HEK293T (cell line): Measurements from ENCODE around the gene GALNT18.

Experiments used
- CTCF ChIA-PET: fragments of 350-600 bp; formaldehyde crosslinking; extraction: SDS; loops from one replicate; lab custom pipeline; 2021; ENCODE audit warnings: antibody characterized with exemption, inconsistent platforms; lab: Yijun Ruan, JAX
- POLR2A ChIA-PET: fragments of 350-600 bp; formaldehyde crosslinking; extraction: SDS; loops from one replicate; lab custom pipeline; 2020; ENCODE audit warnings: antibody characterized with exemption, inconsistent platforms; lab: Yijun Ruan, JAX
- DNase-seq: peaks from one replicate; pipeline ENCODE4 v3.0.0; 2012; ENCODE audit warnings: mixed read lengths; ENCODE audit errors: extremely low spot score
- ARNT ChIP-seq: fragments of 450-650 bp; IDR thresholded peaks from 2 replicates; pipeline ENCODE4 v1.6.1; 2017; ENCODE audit warnings: mild to moderate bottlenecking
- BHLHE40 ChIP-seq: fragments of 450-650 bp; IDR thresholded peaks from 2 replicates; pipeline ENCODE4 v1.6.1; 2016; ENCODE audit warnings: mild to moderate bottlenecking, moderate library complexity, borderline replicate concordance
- CTBP1 ChIP-seq: fragments of 450-650 bp; IDR thresholded peaks from 2 replicates; pipeline ENCODE4 v1.6.1; 2016; ENCODE audit warnings: borderline replicate concordance
- ELF4 ChIP-seq: fragments of 450-650 bp; IDR thresholded peaks from 2 replicates; pipeline ENCODE4 v1.6.1; 2017; ENCODE audit warnings: antibody characterized with exemption
- FOXA1 ChIP-seq: fragments of 450-650 bp; IDR thresholded peaks from 2 replicates; pipeline ENCODE4 v1.6.1; 2016; ENCODE audit warnings: mild to moderate bottlenecking
- FOXK2 ChIP-seq: fragments of 450-650 bp; IDR thresholded peaks from 2 replicates; pipeline ENCODE4 v1.6.1; 2016; ENCODE audit warnings: mild to moderate bottlenecking
- FOXM1 ChIP-seq: fragments of 450-650 bp; IDR thresholded peaks from 2 replicates; pipeline ENCODE4 v1.6.1; 2017; ENCODE audit warnings: mild to moderate bottlenecking, borderline replicate concordance
- HDGF ChIP-seq: fragments of 450-650 bp; IDR thresholded peaks from 2 replicates; pipeline ENCODE4 v1.6.1; 2017; ENCODE audit warnings: antibody characterized with exemption, borderline replicate concordance
- L3MBTL2 ChIP-seq: fragments of 450-650 bp; conservative IDR thresholded peaks from 2 replicates; pipeline ENCODE4 v1.6.1; 2016; ENCODE audit warnings: mild to moderate bottlenecking
- LEF1 ChIP-seq: fragments of 450-650 bp; IDR thresholded peaks from 2 replicates; pipeline ENCODE4 v1.6.1; 2017; ENCODE audit warnings: mild to moderate bottlenecking, borderline replicate concordance
- NFRKB ChIP-seq: fragments of 450-650 bp; IDR thresholded peaks from 2 replicates; pipeline ENCODE4 v1.6.1; 2016; ENCODE audit warnings: mild to moderate bottlenecking, moderate library complexity
- PKNOX1 ChIP-seq: fragments of 450-650 bp; IDR thresholded peaks from 2 replicates; pipeline ENCODE4 v1.6.1; 2016
- SP1 ChIP-seq: fragments of 450-650 bp; IDR thresholded peaks from 2 replicates; pipeline ENCODE4 v1.6.1; 2017
- SUZ12 ChIP-seq: fragments of 450-650 bp; IDR thresholded peaks from 2 replicates; pipeline ENCODE4 v1.6.1; 2016; ENCODE audit warnings: mild to moderate bottlenecking
- TARDBP ChIP-seq: fragments of 450-650 bp; IDR thresholded peaks from 2 replicates; pipeline ENCODE4 v1.6.1; 2016
- ZNF384 ChIP-seq: fragments of 450-650 bp; IDR thresholded peaks from 2 replicates; pipeline ENCODE4 v1.6.1; 2016

Gene GALNT18

DNA sequence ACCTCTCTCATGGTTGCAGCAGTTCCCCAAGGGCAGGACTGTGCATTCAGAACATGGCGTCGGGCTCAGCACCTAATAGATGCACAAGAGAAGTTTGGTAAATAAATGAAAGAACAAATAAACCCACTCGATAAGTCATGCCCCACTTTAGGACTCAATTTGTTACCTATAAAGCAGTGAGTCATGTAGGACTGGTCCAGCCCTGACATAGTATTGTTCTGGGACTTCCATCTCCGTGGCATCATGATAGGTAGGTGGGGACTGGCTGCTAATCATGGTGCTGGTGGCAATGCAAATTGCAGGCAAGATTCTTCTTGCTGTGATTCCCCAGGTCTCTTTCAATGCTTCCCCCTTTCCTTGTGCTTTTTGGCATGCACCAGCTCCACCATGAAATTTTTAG, 150.6 kb downstream of the GALNT18 start:
- no peak for DNase-seq
- TF ChIP-seq NFRKB = no peak
- no peak for TF ChIP-seq FOXK2
- no peak for TF ChIP-seq L3MBTL2
- ChIA-PET POLR2A (no interaction called here), CTCF (no interaction called here)

GRCh38 chr11:11468954-11469353, 152.9 kb downstream of the GALNT18 start:
- ChIA-PET POLR2A (no interaction called here), CTCF (no interaction called here)
- TF ChIP-seq FOXA1 (no peak), ELF4 (no peak), FOXM1 (no peak), LEF1 (no peak), ZNF384 (no peak), TARDBP (no peak), PKNOX1 (no peak), NFRKB (no peak), SP1 (no peak), HDGF (no peak), SUZ12 (no peak), FOXK2 (no peak), L3MBTL2 (no peak), ARNT (no peak), CTBP1 (no peak), BHLHE40 (no peak)
- no peak for DNase-seq

- TF ChIP-seq BHLHE40 (no peak), TARDBP (no peak), FOXA1 (no peak), ELF4 (no peak), L3MBTL2 (no peak), NFRKB (no peak), CTBP1 (no peak), LEF1 (no peak), PKNOX1 (no peak), HDGF (no peak), SP1 (no peak), SUZ12 (no peak), ZNF384 (no peak), FOXM1 (no peak)
- CTCF ChIA-PET = no interaction called here
- DNase-seq = no peak
- POLR2A ChIA-PET = no interaction called here
These were observed 154.5 kb downstream of the GALNT18 start for GRCh38 chr11:11467312-11467711.

- POLR2A ChIA-PET = no interaction called here
- TF ChIP-seq SUZ12 = no peak
- TF ChIP-seq ZNF384 = no peak
- TF ChIP-seq NFRKB = no peak
- TF ChIP-seq PKNOX1 = no peak
- no peak for TF ChIP-seq FOXK2
- TF ChIP-seq ARNT = no peak
- no peak for TF ChIP-seq ELF4
- no peak for TF ChIP-seq L3MBTL2
- CTCF ChIA-PET = interaction anchor here (0.6 kb wide), 1 partner anchor 40 kb away, joined by 3 read pairs; no protein-coding TSS in a partner anchor
- no peak for DNase-seq
These were observed 157.2 kb downstream of the GALNT18 start for GRCh38 chr11:11464555-11464954.

DNA sequence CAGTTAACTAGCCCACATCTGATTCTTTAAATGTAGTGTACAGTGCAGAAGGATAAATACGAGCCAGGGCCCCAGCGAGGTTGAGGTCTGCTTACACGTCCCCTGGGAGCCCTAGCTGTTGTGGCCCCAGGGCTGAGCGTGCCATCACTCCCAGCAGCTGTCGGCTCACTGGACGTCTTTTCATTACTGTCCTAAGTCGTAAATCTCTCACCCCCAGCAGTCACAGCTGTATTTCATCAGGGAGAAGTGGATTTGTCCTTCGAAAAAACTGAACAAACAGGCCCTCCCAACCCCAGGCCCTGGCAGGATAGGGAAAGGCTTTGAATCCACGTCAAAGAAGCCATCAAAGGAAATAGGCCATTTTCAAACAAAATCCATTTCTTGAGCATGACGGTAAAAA, 158.4 kb downstream of the GALNT18 start:
- POLR2A ChIA-PET = no interaction called here
- peak; percentile 96 for TF ChIP-seq PKNOX1
- peak; percentile 91 for TF ChIP-seq CTBP1
- TF ChIP-seq ARNT = peak; percentile 94
- TF ChIP-seq ZNF384 = no peak
- DNase-seq = peak; percentile 73
- CTCF ChIA-PET = interaction anchor here (0.6 kb wide), 1 partner anchor 196 kb away, joined by 3 read pairs; no protein-coding TSS in a partner anchor

GRCh38 chr11:11461473-11461872, 160.3 kb downstream of the GALNT18 start:
- TF ChIP-seq FOXA1 = no peak
- no peak for TF ChIP-seq ELF4
- TF ChIP-seq ARNT = no peak
- no peak for TF ChIP-seq TARDBP
- TF ChIP-seq L3MBTL2 = no peak
- no peak for TF ChIP-seq SP1
- no peak for TF ChIP-seq SUZ12
- no peak for TF ChIP-seq LEF1
- TF ChIP-seq BHLHE40 = no peak
- no peak for TF ChIP-seq HDGF
- no peak for TF ChIP-seq CTBP1
- TF ChIP-seq FOXK2 = no peak
- ChIA-PET POLR2A (no interaction called here), CTCF (no interaction called here)
- DNase-seq = no peak

DNA sequence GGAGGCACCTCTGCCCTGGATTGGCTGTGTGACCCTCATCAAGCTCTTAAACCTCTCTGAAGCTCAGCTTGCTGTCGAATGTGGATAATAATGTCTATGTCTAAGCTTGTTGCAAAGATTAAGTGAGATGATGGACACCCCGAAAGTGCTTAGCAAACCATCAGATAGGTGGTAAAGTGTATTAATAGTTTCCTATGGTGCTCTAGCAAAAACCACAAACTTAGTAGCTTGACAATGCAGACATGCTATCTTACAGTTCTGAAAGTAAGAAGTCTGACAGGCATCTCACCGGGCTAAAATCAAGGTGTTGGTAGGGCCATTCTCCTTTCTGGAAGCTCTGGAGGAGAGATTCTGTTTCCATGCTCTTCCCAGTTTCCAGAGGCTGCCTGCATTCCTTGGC, 162.2 kb downstream of the GALNT18 start:
- TF ChIP-seq LEF1 (no peak), FOXK2 (no peak), SUZ12 (no peak), FOXM1 (no peak), BHLHE40 (no peak), ZNF384 (no peak), FOXA1 (no peak), ARNT (no peak), NFRKB (no peak), L3MBTL2 (no peak), TARDBP (no peak), PKNOX1 (no peak), ELF4 (no peak), HDGF (no peak), CTBP1 (no peak)
- ChIA-PET POLR2A (no interaction called here), CTCF (no interaction called here)

More for the DNA sequence above, 162.2 kb downstream of the GALNT18 start:
- DNase-seq = no peak
